Tongue (tissue), 2 donors: ENCODE measurements around the gene LDLRAD4. TPM values are rescaled to one million over a fixed set of nuclear protein-coding genes. Genes with fewer than 3 reads are reported as not detected.
A peak's percentile ranks its signal among the peaks of the same experiment; 100 is the strongest.

Source experiments
- DNase-seq: peaks from one replicate; pipeline ENCODE4 v3.0.0-alpha.2; 2015
- total RNA-seq: library from RNA; depleted of rRNA; stranded (reverse); fragments of >200 nt; gene quantifications from one replicate; pipeline ENCODE4 v1.2.3, GENCODE V29; 2014

The LDLRAD4 gene
- total RNA-seq, 1 donor from 2014 or later: 36.7 TPM

GRCh38 chr18:13491138-13491537 lies 272.6 kb downstream of the LDLRAD4 start:
- no peak for DNase-seq

DNA sequence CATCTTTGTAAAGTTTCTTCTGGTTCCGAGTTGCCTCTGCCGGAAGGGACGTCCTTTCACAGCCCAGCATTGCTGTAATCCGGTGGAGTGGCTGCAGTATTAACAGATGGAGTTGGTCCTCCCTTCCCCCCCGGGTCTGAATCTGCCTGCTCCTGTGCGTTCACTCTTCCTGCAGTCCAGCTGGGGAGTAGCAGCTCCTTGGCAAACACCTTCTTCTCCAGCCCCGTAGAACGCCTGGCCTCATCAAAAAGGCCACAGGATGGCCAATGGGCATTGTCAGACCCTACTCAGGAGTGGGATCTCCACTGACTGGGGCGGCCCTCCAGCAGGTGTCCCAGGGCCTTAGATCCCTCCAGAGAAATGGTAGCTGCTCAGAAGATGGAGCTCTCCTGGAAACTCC lies 273.8 kb downstream of the LDLRAD4 start:
- no peak for DNase-seq

GRCh38 chr18:13493079-13493478 lies 274.5 kb downstream of the LDLRAD4 start:
- no peak for DNase-seq

- no peak for DNase-seq
These were observed 275.2 kb downstream of the LDLRAD4 start for GRCh38 chr18:13493725-13494124.

DNA sequence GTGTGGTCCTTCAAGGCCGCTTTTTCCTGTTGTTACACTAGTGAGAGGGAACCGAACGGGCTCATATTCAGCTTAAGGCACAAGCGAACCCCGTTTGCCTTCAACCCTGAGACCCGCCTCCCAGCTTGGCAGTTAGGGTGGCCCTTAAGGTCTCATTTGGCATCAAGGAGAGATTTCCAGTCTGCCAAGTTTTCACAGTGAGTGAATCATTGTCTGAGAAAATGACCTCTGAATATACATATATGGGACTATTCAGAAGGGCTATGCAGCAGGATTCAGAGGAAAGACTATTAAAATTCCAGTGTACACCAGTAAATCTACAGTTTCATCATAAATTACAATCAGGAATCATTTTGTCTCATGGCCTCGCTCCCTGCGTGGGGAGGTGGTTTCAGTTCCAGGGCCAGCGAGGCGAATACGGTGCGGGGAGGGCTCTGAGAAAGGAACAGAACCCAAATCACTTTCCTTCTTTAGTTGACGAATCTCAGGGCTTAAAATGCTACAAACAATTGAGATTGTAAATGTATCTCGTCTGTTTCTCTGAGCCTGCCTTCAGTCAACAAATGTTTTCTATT lies 276.4 kb downstream of the LDLRAD4 start:
- DNase-seq: no peak

- DNase-seq: no peak
These were observed 277.4 kb downstream of the LDLRAD4 start for GRCh38 chr18:13495961-13496360.

DNA sequence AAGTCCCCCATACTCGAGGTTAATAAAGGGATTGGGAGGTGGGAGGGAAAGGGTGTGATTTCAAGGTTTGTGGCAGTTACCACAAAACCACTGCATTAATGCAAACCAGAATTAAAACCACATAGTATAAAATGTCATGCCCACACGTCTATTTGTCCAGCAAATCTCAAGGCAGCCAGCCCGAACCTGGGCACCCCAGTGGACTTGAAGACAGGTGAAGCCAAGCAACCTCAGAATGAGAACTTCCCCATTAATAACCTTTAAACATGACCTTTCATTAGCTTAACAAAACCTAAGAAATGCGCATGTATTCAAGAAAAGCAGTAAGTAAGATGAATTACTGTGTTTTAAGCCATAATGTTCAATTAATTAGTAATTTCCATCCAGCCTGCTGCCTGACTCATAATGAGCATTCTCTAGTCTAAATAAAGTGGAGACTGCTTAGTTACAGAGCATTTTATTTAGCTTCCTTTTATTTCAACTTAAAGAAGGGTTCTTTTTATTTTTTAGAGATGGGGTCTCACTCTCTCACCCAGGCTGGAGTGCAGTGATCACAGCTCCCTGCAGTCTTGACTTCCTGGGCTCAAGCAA lies 278.2 kb downstream of the LDLRAD4 start:
- no peak for DNase-seq

DNA sequence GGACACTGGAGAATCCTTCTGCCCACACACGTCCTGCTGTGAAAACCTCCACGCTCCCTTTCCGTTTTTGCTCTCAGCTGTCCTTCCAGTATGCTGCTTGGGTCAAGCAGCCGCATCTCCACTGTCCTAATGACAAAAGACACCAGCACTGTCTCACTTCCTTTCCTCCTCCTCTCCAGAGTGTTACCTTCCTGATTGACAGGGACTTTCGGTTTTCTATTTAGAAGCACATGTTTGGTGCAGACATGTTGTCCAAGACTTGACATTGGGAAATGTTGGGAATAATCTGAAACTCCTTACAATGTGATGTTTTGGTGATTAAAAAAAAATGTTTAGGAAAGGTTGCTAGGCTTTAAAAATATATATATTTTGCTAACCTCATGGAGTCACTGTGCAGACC lies 281.2 kb downstream of the LDLRAD4 start:
- DNase-seq: no peak

- peak; percentile 89 for DNase-seq
These were observed 281.8 kb downstream of the LDLRAD4 start for GRCh38 chr18:13500227-13500865.

DNA sequence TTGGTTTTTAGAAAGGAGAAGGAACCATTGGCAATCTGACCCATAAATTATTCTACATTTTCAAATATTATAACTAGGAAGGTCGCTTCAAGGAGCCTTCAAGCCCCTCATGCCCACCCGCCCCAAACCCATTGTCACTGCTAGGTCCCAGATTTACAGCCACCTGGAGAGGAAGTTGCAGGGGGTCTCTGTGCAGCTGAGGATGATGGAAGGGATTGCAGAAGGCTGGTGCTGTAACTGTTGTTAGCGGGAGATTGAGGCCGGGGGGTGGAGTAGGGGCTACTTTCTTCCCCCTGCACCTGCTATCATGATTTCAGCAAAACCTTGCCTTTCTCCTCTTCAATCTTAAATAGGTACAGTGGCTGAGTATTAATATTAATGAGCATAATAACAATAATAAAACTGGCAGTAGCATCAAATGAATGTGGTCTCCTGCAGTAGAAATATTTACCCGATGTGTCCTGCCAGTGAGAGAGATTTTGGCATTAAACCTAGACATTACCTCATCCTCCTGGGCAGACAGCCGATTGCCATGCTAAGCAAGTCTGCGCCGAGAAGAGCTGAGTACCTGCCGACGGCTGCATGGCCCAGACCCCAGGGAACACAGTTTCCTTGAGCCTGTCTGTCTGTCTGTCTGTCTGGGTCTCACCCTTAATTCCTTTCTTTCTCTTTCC lies 282.4 kb downstream of the LDLRAD4 start:
- peak; percentile 90 for DNase-seq

DNA sequence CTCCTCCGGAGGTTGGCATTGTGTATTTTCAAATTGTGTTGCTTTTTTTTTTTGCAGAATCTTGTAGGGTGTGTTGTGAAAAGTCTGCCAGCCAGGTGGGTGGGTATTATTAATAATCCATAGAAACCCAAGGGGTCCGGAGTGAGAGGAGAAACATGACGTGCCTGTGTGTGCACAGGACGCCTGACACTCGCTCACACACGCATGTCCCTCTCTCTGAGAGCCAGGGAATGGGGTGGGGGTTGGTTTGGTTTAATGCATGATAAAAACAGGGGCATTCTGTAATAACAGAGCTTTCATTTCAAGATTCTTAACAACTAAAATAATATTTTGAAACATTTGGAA lies 283.0 kb downstream of the LDLRAD4 start:
- no peak for DNase-seq

DNA sequence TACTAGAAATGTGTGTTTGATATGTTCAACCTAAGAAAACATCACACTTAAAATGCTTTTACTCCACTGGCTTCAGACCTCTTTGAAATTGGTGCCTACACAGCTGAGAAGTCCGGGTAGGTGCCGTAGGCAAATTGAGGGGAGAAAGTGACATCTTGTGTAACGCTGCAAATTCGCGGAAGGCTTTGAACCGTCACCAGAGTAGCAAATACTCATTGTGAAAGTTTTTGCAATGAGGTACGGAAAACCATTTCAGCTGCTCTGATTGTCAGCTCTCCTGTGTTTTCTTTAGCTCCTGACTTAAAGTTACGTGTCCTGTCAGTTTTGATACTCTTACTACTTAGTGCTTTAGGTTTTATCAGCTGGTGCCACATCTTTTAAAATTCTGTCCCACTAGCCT lies 283.3 kb downstream of the LDLRAD4 start:
- DNase-seq: peak; percentile 32

DNA sequence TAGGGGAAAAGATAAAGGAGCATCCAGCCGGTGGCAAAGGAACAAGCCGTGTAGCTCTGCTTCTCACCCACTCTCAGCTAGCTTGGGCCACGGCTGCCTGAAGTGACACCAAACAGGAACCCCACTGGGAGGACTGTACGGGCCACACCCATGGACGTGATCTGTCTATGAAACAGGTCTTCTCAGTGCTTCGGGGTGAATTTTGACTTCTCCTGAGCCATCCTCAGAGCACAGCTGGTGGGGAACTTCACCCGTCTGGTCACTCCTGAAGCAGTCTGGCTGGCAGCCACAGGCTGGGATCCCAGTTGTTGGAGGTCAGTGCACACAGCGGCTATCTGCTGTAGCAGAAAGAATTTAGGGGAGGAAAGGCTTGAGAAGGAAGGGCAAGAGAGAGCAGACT lies 284.0 kb downstream of the LDLRAD4 start:
- DNase-seq: peak; percentile 35

DNA sequence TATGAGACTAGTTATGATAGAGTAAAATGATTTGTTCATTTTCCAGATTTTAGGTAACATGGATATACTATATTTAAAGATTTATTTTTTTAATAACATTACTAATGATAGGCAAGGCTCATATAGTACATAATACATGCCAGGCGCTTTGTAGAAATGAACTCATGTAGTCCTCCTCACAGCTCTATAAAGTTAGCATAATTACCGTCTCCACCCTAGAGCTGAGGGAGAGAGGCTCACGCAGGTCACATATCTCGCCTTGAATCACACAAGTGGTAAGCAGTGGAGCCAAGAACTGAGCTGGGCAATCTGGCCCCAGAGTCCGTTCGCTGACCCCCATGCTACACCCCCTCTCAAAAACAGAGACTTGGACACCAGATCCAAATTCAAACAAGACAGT lies 285.3 kb downstream of the LDLRAD4 start:
- no peak for DNase-seq

- DNase-seq: no peak
These were observed 287.3 kb downstream of the LDLRAD4 start for GRCh38 chr18:13505780-13506345.

GRCh38 chr18:13510594-13510993 lies 292.0 kb downstream of the LDLRAD4 start:
- no peak for DNase-seq

GRCh38 chr18:13511961-13512577 lies 293.5 kb downstream of the LDLRAD4 start:
- no peak for DNase-seq

DNA sequence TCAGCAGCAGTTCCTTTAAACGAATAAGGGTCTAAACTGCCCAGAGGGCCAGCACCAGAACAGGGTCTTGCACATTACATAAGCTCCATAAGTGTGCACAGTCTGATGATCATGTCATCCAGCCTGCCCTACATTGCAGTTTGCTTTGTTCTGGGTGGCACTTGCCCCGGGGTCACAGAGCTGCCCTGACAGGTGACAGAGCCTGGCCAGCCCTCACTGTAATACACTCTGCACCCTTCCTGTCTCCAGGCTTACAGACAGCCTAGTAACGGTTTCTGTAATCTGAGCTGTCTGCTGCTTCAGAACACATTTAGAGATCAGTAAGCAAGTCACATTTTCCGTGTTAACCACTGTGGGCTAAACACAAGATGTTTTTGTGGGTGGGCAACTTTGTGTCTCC lies 294.5 kb downstream of the LDLRAD4 start:
- DNase-seq: peak; percentile 78

GRCh38 chr18:13513481-13513880 lies 294.9 kb downstream of the LDLRAD4 start:
- no peak for DNase-seq

DNA sequence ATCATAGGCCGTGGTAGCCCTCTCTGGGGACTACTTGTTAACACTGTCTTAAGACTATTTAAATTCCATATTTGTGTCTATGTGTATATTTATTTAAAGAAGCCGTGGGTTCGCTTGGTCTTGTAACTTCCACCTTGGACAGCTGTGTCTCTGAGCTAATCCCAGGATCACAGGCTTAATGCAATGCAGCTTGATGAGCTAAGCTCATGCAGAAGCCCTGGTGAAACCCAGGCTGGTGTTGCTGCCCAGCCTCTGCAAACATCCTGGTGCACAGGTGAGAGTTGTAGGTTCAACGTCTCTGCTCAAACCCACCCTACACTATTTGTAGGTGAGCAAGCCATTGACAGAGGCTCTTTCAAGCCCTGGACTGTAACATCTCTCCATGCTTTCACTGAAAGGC lies 296.0 kb downstream of the LDLRAD4 start:
- peak; percentile 40 for DNase-seq

DNA sequence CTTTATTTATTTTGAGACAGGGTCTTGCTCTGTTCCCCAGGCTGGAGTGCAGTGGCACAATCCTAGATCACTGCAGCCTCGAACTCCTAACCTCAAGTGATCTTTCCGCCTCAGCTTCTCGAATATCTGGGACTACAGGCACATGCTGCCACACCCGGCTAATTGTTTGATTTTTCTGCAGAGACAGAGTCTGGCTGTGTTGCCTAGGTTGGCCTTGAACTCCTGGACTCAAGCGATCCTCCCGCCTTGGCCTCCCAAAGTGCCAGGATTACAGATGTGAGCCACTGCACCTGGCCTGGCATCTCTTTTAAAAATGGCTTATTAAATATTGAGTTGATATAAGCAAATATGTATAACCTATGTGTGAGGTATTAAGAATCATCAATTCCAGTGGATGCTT lies 298.3 kb downstream of the LDLRAD4 start:
- DNase-seq: no peak

DNA sequence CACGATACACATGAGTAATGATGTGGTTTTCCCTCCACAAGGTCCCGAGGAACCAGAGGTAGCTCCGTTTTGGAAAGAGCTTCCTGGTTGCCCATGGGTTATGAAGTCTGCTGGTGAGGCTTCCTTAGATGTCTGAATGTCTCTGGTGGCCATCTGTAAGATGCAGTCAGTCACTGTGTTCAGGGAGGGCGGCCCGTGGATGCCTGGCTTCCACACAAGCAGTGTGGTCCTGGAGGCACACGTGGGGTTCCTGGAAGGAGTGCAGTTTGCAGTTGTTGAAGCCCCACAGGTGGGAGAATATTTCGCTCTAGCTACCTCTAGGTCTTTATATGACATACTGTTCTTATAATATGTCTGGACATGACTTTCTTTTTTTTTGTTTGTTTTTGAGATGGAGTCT lies 298.8 kb downstream of the LDLRAD4 start:
- no peak for DNase-seq

GRCh38 chr18:13518382-13518781 lies 299.8 kb downstream of the LDLRAD4 start:
- DNase-seq: no peak
